Measurements from ENCODE around the gene LSM8.
A peak's percentile ranks its signal among the peaks of the same experiment; 100 is the strongest.

The LSM8 gene

GRCh38 chr7:118183428-118183785, 557 bp upstream of the LSM8 start:
- no peak for TF ChIP-seq CTCF (IDR thresholded peaks at IDR 0.05; ENCODE audit: extremely low read depth, missing control alignments)
- DNase-seq (ENCODE audit: low spot score) = peak; percentile 4

DNA sequence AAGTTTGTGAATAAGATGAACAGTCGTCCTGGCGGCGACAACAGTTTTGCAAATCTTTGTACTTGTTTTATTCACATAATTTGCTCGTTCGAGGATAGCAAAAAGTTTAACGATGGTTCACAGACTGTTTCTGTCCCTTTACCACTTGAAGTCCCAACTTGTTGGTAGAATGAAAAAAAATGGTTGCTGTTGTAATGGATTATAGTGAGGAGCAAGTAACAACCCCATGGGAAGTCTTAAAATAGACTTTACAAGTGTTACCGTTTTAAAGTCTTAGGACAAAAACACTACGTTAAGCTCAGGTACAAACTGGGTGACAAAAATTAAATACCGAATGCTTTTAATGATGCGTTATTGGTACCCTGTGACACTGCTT, 589 bp downstream of the LSM8 start:
- peak; percentile 8 for DNase-seq (ENCODE audit: low spot score)
- TF ChIP-seq CTCF (IDR thresholded peaks at IDR 0.05; ENCODE audit: extremely low read depth, missing control alignments) = no peak

DNA sequence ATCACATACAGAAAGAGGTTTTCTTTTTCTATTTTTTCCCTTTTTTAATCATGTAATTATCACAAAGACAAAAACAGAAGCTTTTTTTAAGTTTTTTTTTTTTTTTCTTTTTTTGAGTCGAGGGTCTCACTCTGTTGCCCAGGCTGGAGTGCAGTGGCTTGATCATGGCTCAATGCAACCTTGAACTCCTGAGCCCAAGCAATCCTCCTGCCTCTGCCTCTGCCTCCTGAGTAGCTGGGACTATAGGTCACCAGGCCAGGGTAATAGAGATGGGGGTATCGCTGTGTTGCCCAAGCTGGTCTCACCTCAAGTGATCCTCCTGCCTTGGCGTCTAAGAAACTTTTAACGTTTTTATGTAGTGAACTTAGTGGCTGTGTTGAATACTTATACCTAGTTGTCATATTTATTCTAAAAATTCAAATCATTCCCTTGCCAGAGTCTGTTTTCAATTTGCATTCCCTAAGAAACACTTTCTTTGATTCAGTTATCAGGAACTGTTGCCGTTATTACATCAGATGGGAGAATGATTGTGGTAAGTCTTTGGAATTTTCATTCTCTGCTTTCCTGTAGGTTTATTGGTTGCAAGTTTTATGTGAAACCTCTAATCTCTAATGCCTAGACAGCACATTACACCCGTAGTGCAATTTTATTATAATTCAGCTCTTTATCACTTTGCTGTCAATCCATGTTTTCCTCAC, 1.3 kb downstream of the LSM8 start:
- DNase-seq (ENCODE audit: low spot score) = no peak
- TF ChIP-seq CTCF (IDR thresholded peaks at IDR 0.05; ENCODE audit: extremely low read depth, missing control alignments) = no peak

DNA sequence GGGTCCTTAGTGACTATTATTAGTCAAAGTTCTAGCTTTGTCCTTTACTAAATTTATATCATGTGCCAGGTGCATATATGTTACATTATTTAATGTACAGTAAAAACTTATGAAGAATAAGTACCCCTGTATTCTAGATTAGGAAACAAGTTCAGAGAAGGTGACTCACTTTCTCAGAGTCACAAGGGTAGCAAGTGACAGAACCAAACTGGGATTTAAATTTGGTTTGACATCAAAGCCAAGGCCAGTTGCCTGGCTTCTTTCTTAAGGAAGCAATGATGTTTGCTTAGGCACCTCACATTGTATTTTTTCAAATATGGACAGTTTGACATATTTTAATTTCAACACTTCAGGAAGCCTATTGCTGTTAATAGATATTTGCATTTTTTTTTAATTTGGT, 2.5 kb downstream of the LSM8 start:
- no peak for TF ChIP-seq CTCF (IDR thresholded peaks at IDR 0.05; ENCODE audit: extremely low read depth, missing control alignments)
- DNase-seq (ENCODE audit: low spot score) = no peak

- no peak for TF ChIP-seq CTCF (IDR thresholded peaks at IDR 0.05; ENCODE audit: extremely low read depth, missing control alignments)
- DNase-seq (ENCODE audit: low spot score) = no peak
Observed at GRCh38 chr7:118194571-118194970, 10.6 kb downstream of the LSM8 start.

DNA sequence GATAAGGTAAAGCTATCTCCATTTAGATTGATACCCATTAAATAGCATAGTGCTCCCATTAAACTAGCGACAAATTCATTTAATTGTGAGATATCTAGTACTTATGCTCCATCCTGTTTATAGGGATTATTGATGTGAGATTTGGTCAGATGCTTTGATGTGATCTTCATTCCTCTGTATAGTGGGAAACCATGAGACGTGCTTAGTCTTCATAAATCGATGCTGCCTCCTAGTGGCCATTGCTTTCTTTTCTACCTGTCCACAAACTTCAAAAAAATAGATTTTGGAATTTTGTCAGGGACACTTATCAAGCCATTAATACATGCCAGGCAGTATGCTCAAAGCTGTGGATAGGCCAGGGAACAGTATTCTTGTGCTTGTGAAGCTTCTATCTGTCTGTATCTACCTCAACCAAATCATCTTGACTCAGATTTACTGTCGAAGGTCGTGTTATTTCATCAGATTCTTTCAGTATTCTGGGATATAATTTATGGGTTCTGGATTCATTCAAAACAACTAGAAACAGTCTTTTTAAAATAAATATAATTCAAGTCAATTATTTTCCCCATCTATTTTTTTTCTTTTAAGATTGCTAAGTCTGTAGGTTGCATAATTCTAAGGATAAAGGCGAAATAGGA, 12.0 kb downstream of the LSM8 start:
- TF ChIP-seq CTCF (IDR thresholded peaks at IDR 0.05; ENCODE audit: extremely low read depth, missing control alignments) = peak; percentile 59
- peak; percentile 35 for DNase-seq (ENCODE audit: low spot score)

- no peak for DNase-seq (ENCODE audit: low spot score)
- no peak for TF ChIP-seq CTCF (IDR thresholded peaks at IDR 0.05; ENCODE audit: extremely low read depth, missing control alignments)
Observed at GRCh38 chr7:118202061-118202460, 18.1 kb downstream of the LSM8 start.
